Heart left ventricle (tissue), 16 donors: Measurements from ENCODE around the gene AKAP3. TPM values are rescaled to one million over a fixed set of nuclear protein-coding genes. Genes with fewer than 3 reads are reported as not detected.

Experiments
- ATAC-seq, 4 donors: fragments of 200-7000 bp; cut with Tn5 transposase; one replicate each; pipeline ENCODE4 v1.9.1; 2020 to 2022; ENCODE audit warnings: moderate library complexity in 4 of 4, mild to moderate bottlenecking in 3 of 4, moderate number of reproducible peaks in 1 of 4
- DNase-seq, 5 donors: peaks; one replicate each; pipeline ENCODE4 v3.0.0-alpha.2; 2020
- H3K27ac ChIP-seq, 12 donors: fragments of 200-600 bp; sonication (generic) in 4 of 12; one replicate each; pipeline versions ENCODE4 v1.5.0 to v1.8.0; 2016 to 2022; ENCODE audit warnings: mild to moderate bottlenecking in 2 of 12
- H3K27me3 ChIP-seq, 9 donors: fragments of 200-600 bp; sonication (generic) in 2 of 9; one replicate each; pipeline versions ENCODE4 v1.5.1 to v1.8.0; 2016 to 2022; ENCODE audit warnings: mild to moderate bottlenecking in 3 of 9
- H3K36me3 ChIP-seq, 9 donors: fragments of 200-600 bp; sonication (generic) in 2 of 9; one replicate each; pipeline versions ENCODE4 v1.5.0 to v1.8.0; 2018 to 2022; ENCODE audit warnings: mild to moderate bottlenecking in 2 of 9
- H3K4me1 ChIP-seq, 12 donors: fragments of 200-600 bp; sonication (generic) in 4 of 12; one replicate each; pipeline versions ENCODE4 v1.5.0 to v1.8.0; 2016 to 2022; ENCODE audit warnings: mild to moderate bottlenecking in 3 of 12
- H3K4me3 ChIP-seq, 12 donors: fragments of 200-600 bp; sonication (generic) in 4 of 12; one replicate each; pipeline versions ENCODE4 v1.5.0 to v1.8.0; 2017 to 2022; ENCODE audit warnings: mild to moderate bottlenecking in 9 of 12, moderate library complexity in 4 of 12
- H3K9me3 ChIP-seq, 12 donors: fragments of 200-600 bp; sonication (generic) in 4 of 12; one replicate each; pipeline versions ENCODE4 v1.5.0 to v1.8.0; 2016 to 2022; ENCODE audit warnings: mild to moderate bottlenecking in 1 of 12
- POLR2A ChIP-seq, 2 donors: fragments of 450-650 bp; IDR thresholded peaks; one replicate each; pipeline ENCODE4 v1.6.1; 2017; ENCODE audit warnings: antibody characterized with exemption in 2 of 2, mild to moderate bottlenecking in 2 of 2, moderate library complexity in 2 of 2
- WGBS, 4 donors: extraction: QIAGEN DNeasy Blood & Tissue Kit in 2 of 4; methylation state at CpG; one replicate each; pipeline versions ENCODE4 v1.1.5 to v1.1.7; 2013 to 2018; 5-methylcytosine and 5-hydroxymethylcytosine counted together
- intact Hi-C, 10 donors: fragments of 100-400 bp; cut with DNase I; formaldehyde crosslinking; loops; one replicate each; pipeline versions ENCODE4 v1.11.1 to v1.14.2; 2022
- polyA plus RNA-seq, 2 donors: library from polyadenylated mRNA; stranded (reverse); fragments of 200-250 nt; gene quantifications; one replicate each; pipeline ENCODE4 v1.2.3, GENCODE V29; 2013
- total RNA-seq, 9 donors: library from RNA; depleted of rRNA in 2 of 9; stranded (reverse); fragments of >200 nt in 2 of 9; fragmentation: NEBNext Ultra II Directional in 3 of 9; extraction: Animal tissue kit (Norgen Biotek cat#: 25700) in 3 of 9; gene quantifications; one replicate each; pipeline versions ENCODE4 v1.1.0 to v1.2.4, GENCODE V29; 2016 to 2023
- TF ChIP-seq, protein P1 (sequence below), 12 donors: fragments of 200-600 bp; sonication (generic) in 4 of 12; IDR thresholded peaks; one replicate each; pipeline versions ENCODE4 v1.5.0 to v1.8.0; 2018 to 2022; ENCODE audit warnings: antibody characterized with exemption in 12 of 12, mild to moderate bottlenecking in 5 of 12
- donor health status: ischemic (EF 13 %, LVEDD 7.1; RV severe dilation, severe dysfunction).
- donor health status: healthy with polysubstance abuse.
- donor health status: DM: no; HTN: yes; CAD: no.
- donor health status: DM: no; HTN: no; CAD: no.
- donor health status: ischemic (EF 25% LVEDD 6.9; RV normal size, moderate dysfunction).
- donor health status: ischemic (EF 25% LVEDD 5.7; RV mildly dilated, moderate dysfunction).
- donor health status: healthy.
- donor health status: DM: yes; HTN: yes; CAD: no.
- donor health status: ischemic (EF 35%, LVEDD 5.7; RV mildly dilated, moderate dysfunction).
- donor health status: nonischemic (EF 11% LVEDD 7.7; RV severe dilation, severe dysfunction).
- donor health status: DM: yes; HTN: yes; CAD: no.
- donor health status: PGD.
- donor health status: ischemic (EF 29% LVEDD 5.4; RV normal size, mild dysfunction).
- donor health status: nonischemic (EF 23%, LVEDD 6.1; RV moderate dilation, normal function).

The AKAP3 gene
- total and polyA plus RNA-seq, 11 donors = 1.9 to 4.0 (median 2.8) TPM

DNA sequence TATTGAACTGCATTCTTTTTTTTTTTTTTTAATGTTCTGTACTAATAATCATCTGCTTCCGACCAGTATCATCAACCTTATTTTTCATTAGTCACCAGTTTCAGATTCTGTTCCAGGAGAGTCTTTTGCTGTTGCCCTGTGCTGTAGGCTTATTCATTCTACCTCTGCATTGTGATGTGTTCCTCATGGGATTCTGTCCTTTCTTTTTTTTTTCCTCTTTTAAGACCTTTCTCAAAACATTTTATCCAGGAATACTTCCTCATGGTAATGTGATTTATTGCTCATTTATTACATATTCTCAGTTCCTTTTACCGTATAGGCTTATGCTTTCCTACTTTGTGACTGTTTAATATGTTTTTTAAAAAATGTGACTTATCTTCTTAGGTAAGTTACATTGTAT is 4.8 kb upstream of the AKAP3 start:
- H3K4me1 ChIP-seq = peaks cover 8 to 38% (median 32%) of the 10 kb centered on the region in 12 donors
- peaks cover 0 to 50% (median 48%) of the 10 kb centered on the region in 9 donors for H3K36me3 ChIP-seq
- ATAC-seq (no peak), DNase-seq (no peak)
- H3K27ac ChIP-seq = no peak overlapping the region
- H3K27me3 ChIP-seq = no peaks in the 10 kb centered on the region
- intact Hi-C loops = no loop called here
- no peak overlapping the region for H3K4me3 ChIP-seq
- no peak for TF ChIP-seq POLR2A (IDR thresholded peaks at IDR 0.05)
- TF ChIP-seq, protein P1, sequence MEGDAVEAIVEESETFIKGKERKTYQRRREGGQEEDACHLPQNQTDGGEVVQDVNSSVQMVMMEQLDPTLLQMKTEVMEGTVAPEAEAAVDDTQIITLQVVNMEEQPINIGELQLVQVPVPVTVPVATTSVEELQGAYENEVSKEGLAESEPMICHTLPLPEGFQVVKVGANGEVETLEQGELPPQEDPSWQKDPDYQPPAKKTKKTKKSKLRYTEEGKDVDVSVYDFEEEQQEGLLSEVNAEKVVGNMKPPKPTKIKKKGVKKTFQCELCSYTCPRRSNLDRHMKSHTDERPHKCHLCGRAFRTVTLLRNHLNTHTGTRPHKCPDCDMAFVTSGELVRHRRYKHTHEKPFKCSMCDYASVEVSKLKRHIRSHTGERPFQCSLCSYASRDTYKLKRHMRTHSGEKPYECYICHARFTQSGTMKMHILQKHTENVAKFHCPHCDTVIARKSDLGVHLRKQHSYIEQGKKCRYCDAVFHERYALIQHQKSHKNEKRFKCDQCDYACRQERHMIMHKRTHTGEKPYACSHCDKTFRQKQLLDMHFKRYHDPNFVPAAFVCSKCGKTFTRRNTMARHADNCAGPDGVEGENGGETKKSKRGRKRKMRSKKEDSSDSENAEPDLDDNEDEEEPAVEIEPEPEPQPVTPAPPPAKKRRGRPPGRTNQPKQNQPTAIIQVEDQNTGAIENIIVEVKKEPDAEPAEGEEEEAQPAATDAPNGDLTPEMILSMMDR (IDR thresholded peaks at IDR 0.05) = no peak
- H3K9me3 ChIP-seq = no peaks in the 10 kb centered on the region
- 62 to 77% (median 71%) methylated on average over 2 of the region's 2 CpGs for WGBS, 4 donors

DNA sequence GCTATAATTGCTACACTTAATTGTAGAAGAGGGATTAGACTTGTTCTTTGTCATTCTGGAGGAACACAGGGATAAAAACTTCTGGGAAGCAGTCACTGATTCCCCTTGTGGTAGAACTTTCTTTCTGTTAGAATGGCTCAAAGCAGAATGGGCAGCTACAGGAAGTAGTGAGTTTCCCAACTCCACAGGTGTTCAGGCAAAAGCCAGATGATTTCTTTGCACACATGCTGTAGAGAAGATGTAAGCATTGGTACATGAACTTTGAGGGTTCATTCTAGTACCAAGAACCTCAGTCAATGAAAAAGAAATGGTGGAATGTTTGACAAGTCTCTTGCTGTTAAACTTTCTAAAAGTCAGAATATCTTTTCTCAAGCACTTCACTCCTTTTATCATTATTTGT is 4.4 kb upstream of the AKAP3 start:
- ATAC-seq = no peak
- TF ChIP-seq POLR2A (IDR thresholded peaks at IDR 0.05) = no peak
- TF ChIP-seq, protein P1 (IDR thresholded peaks at IDR 0.05) = no peak
- H3K27ac ChIP-seq = no peak overlapping the region
- peaks cover 8 to 39% (median 32%) of the 10 kb centered on the region in 12 donors for H3K4me1 ChIP-seq
- H3K4me3 ChIP-seq = no peak overlapping the region
- no peak for DNase-seq
- peaks cover 0 to 46% (median 44%) of the 10 kb centered on the region in 9 donors for H3K36me3 ChIP-seq
- H3K9me3 ChIP-seq = no peaks in the 10 kb centered on the region
- H3K27me3 ChIP-seq = no peaks in the 10 kb centered on the region
- intact Hi-C loops = no loop called here

DNA sequence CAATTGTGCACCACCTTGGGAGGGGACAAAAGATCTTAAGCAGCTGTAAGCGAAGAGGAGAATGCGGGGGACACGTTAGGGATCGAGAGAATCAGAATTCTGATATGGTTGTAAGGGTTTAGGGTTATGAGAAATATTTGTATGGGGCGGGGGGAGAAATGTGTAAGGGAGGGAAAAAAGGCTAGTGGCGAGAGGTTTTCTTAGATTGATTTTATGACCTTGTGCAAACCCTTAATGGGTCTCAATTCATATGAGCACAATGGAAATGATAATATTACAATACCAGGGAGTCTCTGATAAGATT is 459 bp upstream of the AKAP3 start:
- no peaks in the 10 kb centered on the region for H3K9me3 ChIP-seq
- no peaks in the 10 kb centered on the region for H3K27me3 ChIP-seq
- intact Hi-C loops = loop anchor here in 1 of 10 donors (2.0 to 5.0 kb wide), 2 partner anchors 42 to 111 kb away; partner anchors contain the start of gene RAD51AP1
- peak overlapping the region; percentile 81 to 90 (median 86) for H3K27ac ChIP-seq
- H3K4me3 ChIP-seq = peak overlapping the region; percentile 47 to 96 (median 76)
- 0% methylated on average over 6 of the region's 6 CpGs for WGBS, 4 donors
- TF ChIP-seq POLR2A (IDR thresholded peaks at IDR 0.05) = no peak
- TF ChIP-seq, protein P1 (IDR thresholded peaks at IDR 0.05) = no peak
- no peak for ATAC-seq
- H3K4me1 ChIP-seq = peaks cover 8 to 47% (median 36%) of the 10 kb centered on the region in 12 donors
- DNase-seq = no peak
- H3K36me3 ChIP-seq = peaks cover 0 to 7% (median 4%) of the 10 kb centered on the region in 9 donors

DNA sequence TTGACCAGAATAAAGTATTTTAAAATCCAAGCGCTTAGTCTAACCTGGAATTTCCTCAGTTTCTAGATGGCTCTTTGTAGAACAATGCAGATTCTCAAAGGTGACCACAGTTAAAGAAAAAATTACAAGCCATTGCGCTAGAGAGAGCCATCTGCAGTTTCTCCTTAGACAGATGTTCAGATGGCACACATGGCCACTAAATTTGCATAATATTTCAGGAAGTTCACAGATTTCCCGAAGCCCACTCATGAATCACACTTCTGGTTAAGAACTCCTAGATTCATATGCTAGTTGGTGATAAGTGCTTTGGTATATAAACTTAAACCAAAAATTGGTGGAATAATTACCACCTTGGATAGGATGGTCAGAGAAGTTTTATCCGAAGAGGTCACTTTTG is 749 bp downstream of the AKAP3 start:
- Histone ChIP-seq H3K27ac (peak overlapping the region in 11 of 12 donors; percentile 81 to 90 (median 86)), H3K27me3 (no peaks in the 10 kb centered on the region), H3K36me3 (no peaks in the 10 kb centered on the region), H3K4me3 (peak overlapping the region; percentile 47 to 96 (median 76)), H3K9me3 (no peaks in the 10 kb centered on the region), H3K4me1 (peaks cover 8 to 45% (median 36%) of the 10 kb centered on the region in 12 donors)
- WGBS, 4 donors = 39 to 48% (median 43%) methylated on average over 4 of the region's 4 CpGs
- intact Hi-C loops = loop anchor here in 1 of 10 donors (2.0 to 5.0 kb wide), 2 partner anchors 41 to 109 kb away; partner anchors contain the start of gene RAD51AP1
- no peak for ATAC-seq
- DNase-seq = no peak
- no peak for TF ChIP-seq POLR2A (IDR thresholded peaks at IDR 0.05)
- TF ChIP-seq, protein P1 (IDR thresholded peaks at IDR 0.05) = no peak
